COLO668 (cell line): ENCODE data around the gene SUSD5.
"Not testable (repeated sequence)": the region's sequence is repeated elsewhere in the genome, so short reads cannot be mapped to it uniquely, and the experiment has no call there.

Source experiments
- DNase-seq: peaks from one replicate; lab custom pipeline; 2025; ENCODE audit not compliant: unreplicated experiment; lab: John Stamatoyannopoulos, UW

SUSD5 gene

DNA sequence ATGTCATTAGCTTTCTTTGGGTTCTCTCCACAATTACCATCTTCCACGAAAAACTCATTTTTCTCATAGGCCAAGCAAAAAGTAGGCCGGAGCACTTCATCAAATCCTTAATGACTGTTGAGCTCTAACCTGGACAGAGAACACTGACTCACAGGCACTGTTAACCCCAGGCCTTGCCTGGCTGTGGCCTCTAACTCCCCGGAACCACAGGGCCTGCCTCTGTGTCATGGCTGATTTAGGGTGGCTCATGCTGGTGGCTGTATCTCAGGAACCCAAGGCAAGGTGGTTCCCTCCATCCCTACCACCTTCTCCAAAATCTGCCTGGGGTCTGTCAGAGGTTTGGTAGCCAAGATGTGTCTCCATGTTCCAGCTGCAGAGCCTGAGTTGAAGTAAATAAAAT, 101.1 kb downstream of the SUSD5 start:
- DNase-seq = no peak

DNA sequence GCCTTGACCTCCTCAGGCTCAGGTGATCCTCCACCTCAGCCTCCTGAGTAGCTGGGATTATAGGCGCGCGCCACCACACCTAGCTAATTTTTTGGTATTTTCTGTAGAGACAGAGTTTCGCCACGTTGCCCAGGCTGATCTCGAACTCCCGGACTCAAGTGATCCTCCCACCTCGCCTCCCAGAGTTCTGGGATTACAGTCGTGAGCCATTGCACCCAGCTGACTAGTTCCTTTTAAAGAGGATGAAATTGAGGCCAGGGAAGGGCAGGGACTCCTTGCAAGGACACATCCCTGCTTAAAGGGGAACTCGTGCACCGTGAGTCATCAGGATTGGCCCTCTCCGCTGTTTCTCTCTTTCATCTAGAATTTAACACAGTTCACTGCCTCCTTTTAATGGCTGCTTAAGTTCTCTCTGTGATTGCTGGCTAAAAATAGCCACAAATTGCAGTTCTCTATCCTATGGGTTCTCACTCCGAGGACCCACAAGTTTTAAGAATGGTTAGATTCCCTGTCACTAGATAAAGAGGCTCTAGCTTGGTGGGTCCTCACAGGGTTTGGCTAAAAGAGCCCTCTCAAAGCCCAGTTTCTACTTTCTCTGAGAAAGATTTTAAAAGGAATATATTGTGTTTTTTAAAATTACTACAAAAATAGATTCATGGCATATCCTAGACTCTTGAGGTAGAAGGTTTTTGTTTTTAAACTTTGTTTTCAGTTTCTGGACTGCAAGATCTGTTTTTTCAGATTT, 103.4 kb downstream of the SUSD5 start:
- DNase-seq = no peak

DNA sequence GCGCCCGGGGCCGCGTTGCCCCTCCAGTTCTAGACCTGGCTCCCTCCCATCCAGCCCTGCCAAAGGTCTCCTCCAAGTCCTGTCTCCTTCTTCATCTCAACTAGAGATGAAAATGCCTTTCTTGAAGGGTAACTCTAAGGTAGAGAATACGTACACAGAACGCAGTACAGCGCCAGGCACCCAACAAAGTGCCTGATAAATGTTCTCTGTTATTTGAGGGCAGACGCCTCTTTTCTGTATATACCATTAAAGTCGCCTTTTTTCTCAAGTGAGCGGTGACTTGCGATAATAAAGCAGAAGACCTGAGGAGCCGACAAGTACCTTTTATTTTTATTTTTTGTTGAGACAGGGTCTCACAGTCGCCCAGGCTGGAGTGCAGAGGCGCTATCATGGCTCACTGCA, 104.0 kb downstream of the SUSD5 start:
- no peak for DNase-seq

- peak; percentile 82 for DNase-seq
Measured at GRCh38 chr3:33113772-33114621, 104.6 kb downstream of the SUSD5 start, which contains the start of gene CRTAP. Gene CRTAP, plus strand, starts transcription at chr3:33114014. Its CDS starts 64 bp downstream, at chr3:33114078.

DNA sequence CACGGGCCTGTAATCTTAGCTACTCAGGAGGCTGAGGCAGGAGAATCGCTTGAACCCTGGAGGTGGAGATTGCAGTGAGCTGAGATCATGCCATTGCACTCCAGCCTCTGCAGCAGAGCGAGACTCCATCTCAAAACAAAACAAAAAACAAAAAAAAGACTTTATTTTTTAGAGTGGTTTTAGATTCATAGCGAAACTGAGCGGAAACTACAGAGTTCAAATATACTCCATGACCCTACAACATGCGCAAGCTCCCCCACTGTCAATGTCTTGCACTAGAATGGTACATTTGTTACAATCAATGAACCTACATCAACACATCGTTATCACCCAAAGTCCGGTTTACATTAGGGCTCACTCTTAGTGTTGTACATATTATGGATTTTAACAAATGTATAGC, 107.0 kb downstream of the SUSD5 start:
- no peak for DNase-seq

- DNase-seq = not testable (repeated sequence)
Measured at GRCh38 chr3:33106854-33107253, 111.8 kb downstream of the SUSD5 start.

GRCh38 chr3:33105341-33105948, 113.2 kb downstream of the SUSD5 start:
- DNase-seq = no peak

- no peak for DNase-seq
Measured at GRCh38 chr3:33104803-33105202, 113.8 kb downstream of the SUSD5 start.

GRCh38 chr3:33103480-33103879, 115.1 kb downstream of the SUSD5 start:
- no peak for DNase-seq

- DNase-seq = no peak
Measured at GRCh38 chr3:33103034-33103433, 115.6 kb downstream of the SUSD5 start.

DNA sequence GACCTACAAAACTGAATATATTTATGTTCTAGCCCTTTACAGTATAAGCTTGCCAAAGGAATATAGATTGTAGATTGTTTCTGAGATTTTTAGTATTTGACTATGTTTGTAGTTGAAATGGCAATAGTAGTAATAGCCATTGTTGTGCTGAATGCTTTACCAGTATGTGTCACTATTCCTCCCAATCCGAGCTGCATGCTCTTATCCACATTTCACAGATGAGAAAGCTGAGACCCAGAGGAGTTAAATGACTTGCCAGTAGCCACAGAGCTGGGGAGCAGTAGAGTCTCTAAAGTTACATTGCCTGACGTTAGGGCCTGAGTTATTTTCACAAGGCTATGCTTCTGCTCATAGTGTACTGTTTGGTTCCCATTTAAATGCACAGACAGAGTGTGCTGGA, 118.4 kb downstream of the SUSD5 start:
- no peak for DNase-seq
